Right atrium auricular region (tissue), 2 donors: ENCODE data around the gene PRADC1. TPM values are rescaled to one million over a fixed set of nuclear protein-coding genes. Genes with fewer than 3 reads are reported as not detected.

Experiments
- DNase-seq: peaks from one replicate; pipeline ENCODE4 v3.0.0-alpha.2; 2019; ENCODE audit warnings: low spot score
- H3K27ac ChIP-seq, 2 donors: fragments of 200-600 bp; sonication (generic); 1 replicate in 1 of 2; 2 replicates in 1 of 2; pipeline ENCODE4 v1.5.1; 2016 to 2019
- H3K27me3 ChIP-seq, 2 donors: fragments of 200-600 bp; sonication (generic); one replicate each; pipeline versions ENCODE4 v1.5.1 to v1.6.0; 2017 to 2019
- H3K36me3 ChIP-seq: fragments of 200-600 bp; sonication (generic); one replicate; pipeline ENCODE4 v1.5.1; 2016
- H3K4me1 ChIP-seq, 2 donors: fragments of 200-600 bp; sonication (generic); one replicate each; pipeline versions ENCODE4 v1.5.1 to v1.6.0; 2017 to 2019
- H3K4me3 ChIP-seq, 2 donors: fragments of 200-600 bp; sonication (generic); 1 replicate in 1 of 2; 2 replicates in 1 of 2; pipeline ENCODE4 v1.5.1; 2017 to 2019; ENCODE audit warnings: mild to moderate bottlenecking in 1 of 2, moderate library complexity in 1 of 2
- H3K9me3 ChIP-seq, 2 donors: fragments of 200-600 bp; sonication (generic); one replicate each; pipeline ENCODE4 v1.5.1; 2019
- total RNA-seq, 2 donors: library from RNA; depleted of rRNA; stranded (reverse); fragments of >200 nt; gene quantifications; one replicate each; pipeline ENCODE4 v1.1.0, GENCODE V29; 2016
- TF ChIP-seq, protein P1 (sequence below), 2 donors: fragments of 200-600 bp; sonication (generic); IDR thresholded peaks; one replicate each; pipeline ENCODE4 v1.5.1; 2019; ENCODE audit warnings: antibody characterized with exemption in 2 of 2

The PRADC1 gene
- 100 to 1,000 TPM in 1 of 2 donors, 10 to 100 TPM in 1; 49.5 to 124 TPM for total RNA-seq

- Histone ChIP-seq H3K9me3 (no peaks in the 10 kb centered on the region), H3K36me3 (peaks cover 18% of the 10 kb centered on the region), H3K27ac (peak within 1 kb of the TSS; percentile 92 to 95), H3K4me1 (peaks cover 0 to 37% of the 10 kb centered on the region in 2 donors), H3K4me3 (peak within 1 kb of the TSS; percentile 73 to 87), H3K27me3 (no peaks in the 10 kb centered on the region)
- TF ChIP-seq, protein P1, sequence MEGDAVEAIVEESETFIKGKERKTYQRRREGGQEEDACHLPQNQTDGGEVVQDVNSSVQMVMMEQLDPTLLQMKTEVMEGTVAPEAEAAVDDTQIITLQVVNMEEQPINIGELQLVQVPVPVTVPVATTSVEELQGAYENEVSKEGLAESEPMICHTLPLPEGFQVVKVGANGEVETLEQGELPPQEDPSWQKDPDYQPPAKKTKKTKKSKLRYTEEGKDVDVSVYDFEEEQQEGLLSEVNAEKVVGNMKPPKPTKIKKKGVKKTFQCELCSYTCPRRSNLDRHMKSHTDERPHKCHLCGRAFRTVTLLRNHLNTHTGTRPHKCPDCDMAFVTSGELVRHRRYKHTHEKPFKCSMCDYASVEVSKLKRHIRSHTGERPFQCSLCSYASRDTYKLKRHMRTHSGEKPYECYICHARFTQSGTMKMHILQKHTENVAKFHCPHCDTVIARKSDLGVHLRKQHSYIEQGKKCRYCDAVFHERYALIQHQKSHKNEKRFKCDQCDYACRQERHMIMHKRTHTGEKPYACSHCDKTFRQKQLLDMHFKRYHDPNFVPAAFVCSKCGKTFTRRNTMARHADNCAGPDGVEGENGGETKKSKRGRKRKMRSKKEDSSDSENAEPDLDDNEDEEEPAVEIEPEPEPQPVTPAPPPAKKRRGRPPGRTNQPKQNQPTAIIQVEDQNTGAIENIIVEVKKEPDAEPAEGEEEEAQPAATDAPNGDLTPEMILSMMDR (IDR thresholded peaks at IDR 0.05) = no peak
- DNase-seq = peak; percentile 100
These were observed at the start of gene PRADC1 for GRCh38 chr2:73233154-73233931. PRADC1 (minus strand) TSS chr2:73233239; CDS start chr2:73233160, 79 bp downstream.

DNA sequence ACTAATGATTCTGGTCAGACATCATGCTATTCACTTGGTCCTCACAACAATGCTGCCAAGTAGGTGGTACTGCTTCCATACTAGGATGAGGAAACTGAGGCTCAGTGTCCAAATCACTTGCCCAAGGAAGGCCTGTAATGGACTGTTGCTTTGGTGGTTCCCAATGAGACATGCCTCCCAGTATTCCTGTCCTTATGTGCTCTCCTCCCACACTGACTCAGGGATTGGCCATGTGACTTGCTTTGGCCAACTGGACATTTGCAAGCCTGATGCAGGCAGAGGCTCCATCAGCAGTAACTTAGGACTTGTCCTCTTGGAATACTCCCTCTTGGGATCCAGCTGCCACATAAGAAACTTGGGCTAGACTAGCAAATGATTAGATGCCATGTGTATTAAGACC lies 48.2 kb upstream of the PRADC1 start:
- DNase-seq = no peak
- H3K9me3 ChIP-seq = no peaks in the 10 kb centered on the region
- TF ChIP-seq, protein P1 (IDR thresholded peaks at IDR 0.05) = no peak
- H3K27ac ChIP-seq = no peak overlapping the region
- H3K4me1 ChIP-seq = peaks cover 0 to 21% of the 10 kb centered on the region in 2 donors
- H3K27me3 ChIP-seq = no peaks in the 10 kb centered on the region
- no peak overlapping the region for H3K4me3 ChIP-seq
- H3K36me3 ChIP-seq = no peaks in the 10 kb centered on the region

DNA sequence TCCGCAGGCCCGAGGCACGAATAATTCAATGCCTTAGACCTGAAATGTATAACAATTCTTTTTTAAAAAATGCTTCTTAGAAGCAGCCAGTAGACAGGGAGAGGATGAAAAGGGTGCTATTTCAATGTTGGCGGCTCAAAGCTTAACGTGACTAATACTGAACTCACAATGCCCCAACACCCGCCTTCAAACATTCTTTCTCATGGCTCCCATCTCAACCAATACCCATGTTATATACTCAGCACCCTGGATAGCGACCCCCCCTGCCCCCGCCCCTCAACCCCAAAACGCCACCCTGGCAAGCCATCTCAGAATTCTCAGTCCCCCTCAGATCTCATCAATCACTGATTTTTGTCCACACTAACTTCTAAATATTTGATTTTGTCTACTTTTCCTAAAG lies 46.8 kb upstream of the PRADC1 start:
- Histone ChIP-seq H3K4me1 (peaks cover 0 to 17% of the 10 kb centered on the region in 2 donors), H3K27ac (no peak overlapping the region), H3K27me3 (no peaks in the 10 kb centered on the region), H3K4me3 (no peak overlapping the region), H3K36me3 (no peaks in the 10 kb centered on the region), H3K9me3 (no peaks in the 10 kb centered on the region)
- TF ChIP-seq, protein P1 (IDR thresholded peaks at IDR 0.05) = no peak
- no peak for DNase-seq

DNA sequence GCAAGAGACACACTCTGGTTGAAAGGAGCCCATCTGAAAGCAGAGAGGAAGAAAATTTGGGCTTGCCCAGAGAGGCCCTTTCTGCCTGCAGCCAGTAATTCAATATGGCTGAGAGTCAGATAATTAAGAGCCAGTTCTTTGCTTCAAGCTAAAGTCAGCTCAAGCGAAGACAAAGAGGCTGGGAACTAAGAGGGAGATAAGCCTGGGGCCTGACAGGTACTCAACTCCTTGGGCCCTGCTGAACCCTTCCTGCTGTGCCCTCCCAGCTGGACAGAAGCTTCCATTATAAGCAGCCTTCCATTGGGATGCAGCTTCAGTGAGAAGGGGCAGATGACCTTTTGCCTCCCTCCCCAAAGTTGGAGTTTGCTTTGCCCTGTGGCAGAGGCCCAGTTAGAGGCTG lies 39.2 kb upstream of the PRADC1 start:
- H3K9me3 ChIP-seq = no peaks in the 10 kb centered on the region
- H3K36me3 ChIP-seq = no peaks in the 10 kb centered on the region
- no peak overlapping the region for H3K27ac ChIP-seq
- H3K4me3 ChIP-seq = no peak overlapping the region
- no peak for DNase-seq
- TF ChIP-seq, protein P1 (IDR thresholded peaks at IDR 0.05) = no peak
- peaks cover 0 to 7% of the 10 kb centered on the region in 2 donors for H3K4me1 ChIP-seq
- peaks cover 0 to 2% of the 10 kb centered on the region in 2 donors for H3K27me3 ChIP-seq

- Histone ChIP-seq H3K9me3 (no peaks in the 10 kb centered on the region), H3K36me3 (no peaks in the 10 kb centered on the region), H3K27me3 (peaks cover 0 to 2% of the 10 kb centered on the region in 2 donors), H3K27ac (no peak overlapping the region), H3K4me3 (no peak overlapping the region), H3K4me1 (peaks cover 0 to 7% of the 10 kb centered on the region in 2 donors)
- TF ChIP-seq, protein P1 (IDR thresholded peaks at IDR 0.05) = no peak
- no peak for DNase-seq
These were observed 36.8 kb upstream of the PRADC1 start for GRCh38 chr2:73269686-73270465.
